COLO668 (cell line): Measurements from ENCODE around the gene COMP.

Experiments
- DNase-seq: peaks from one replicate; lab custom pipeline; 2025; ENCODE audit not compliant: unreplicated experiment; lab: John Stamatoyannopoulos, UW

COMP gene

GRCh38 chr19:18783958-18784785 is 6.9 kb downstream of the COMP start:
- no peak for DNase-seq

- DNase-seq = no peak
These were observed 8.4 kb downstream of the COMP start for GRCh38 chr19:18782559-18783225.

GRCh38 chr19:18781885-18782527 is 9.1 kb downstream of the COMP start:
- no peak for DNase-seq

GRCh38 chr19:18781047-18781600 is 10.0 kb downstream of the COMP start:
- no peak for DNase-seq

GRCh38 chr19:18780631-18781030 is 10.5 kb downstream of the COMP start:
- no peak for DNase-seq

- DNase-seq = no peak
These were observed 11.0 kb downstream of the COMP start for GRCh38 chr19:18780081-18780480.

GRCh38 chr19:18778826-18779495 is 12.1 kb downstream of the COMP start:
- DNase-seq = no peak

- no peak for DNase-seq
These were observed 13.1 kb downstream of the COMP start for GRCh38 chr19:18778076-18778389.

- no peak for DNase-seq
These were observed 13.6 kb downstream of the COMP start for GRCh38 chr19:18777301-18778075.

GRCh38 chr19:18776736-18777135 is 14.4 kb downstream of the COMP start:
- no peak for DNase-seq

- no peak for DNase-seq
These were observed 14.9 kb downstream of the COMP start for GRCh38 chr19:18776288-18776594.

- DNase-seq = no peak
These were observed 15.4 kb downstream of the COMP start for GRCh38 chr19:18775586-18776287.

- no peak for DNase-seq
These were observed 16.2 kb downstream of the COMP start for GRCh38 chr19:18774782-18775444.

GRCh38 chr19:18774107-18774506 is 17.0 kb downstream of the COMP start:
- no peak for DNase-seq

- no peak for DNase-seq
These were observed 17.4 kb downstream of the COMP start for GRCh38 chr19:18773682-18774081.

- DNase-seq = peak; percentile 60
These were observed 18.2 kb downstream of the COMP start for GRCh38 chr19:18772620-18773587.

- DNase-seq = peak; percentile 22
These were observed 19.5 kb downstream of the COMP start for GRCh38 chr19:18771328-18772242.
